NCI-H2081 treated with DMSO at 0.1 percent for 48 hours (cell line): ENCODE data around the gene DDX10.

Experiments
- DNase-seq: peaks from one replicate; lab custom pipeline; 2025; lab: John Stamatoyannopoulos, UW

DDX10 gene

DNA sequence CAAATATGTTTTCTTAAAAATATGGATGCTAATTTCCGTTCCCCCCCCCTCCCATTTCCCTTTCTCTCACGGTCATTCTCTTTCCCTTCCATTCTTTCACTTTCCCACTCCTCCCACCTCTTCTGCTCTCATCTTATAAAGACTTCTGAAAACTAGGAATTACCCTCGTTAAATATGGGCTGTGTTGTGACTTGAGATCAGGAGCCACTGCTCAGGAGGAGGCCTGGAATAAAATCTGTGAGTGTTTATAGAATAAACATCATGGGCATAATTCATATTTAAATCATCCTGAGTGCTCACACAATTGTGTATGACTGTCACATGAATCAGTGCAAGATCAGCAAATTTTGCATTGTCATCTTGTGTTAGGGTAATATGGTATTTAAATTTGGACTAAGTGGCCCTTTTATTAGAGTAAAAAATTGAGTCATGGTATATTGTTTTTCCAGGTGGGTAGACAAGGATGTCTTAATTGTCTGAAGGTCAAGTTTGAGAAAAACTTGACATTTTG lies 208.0 kb downstream of the DDX10 start:
- no peak for DNase-seq

DNA sequence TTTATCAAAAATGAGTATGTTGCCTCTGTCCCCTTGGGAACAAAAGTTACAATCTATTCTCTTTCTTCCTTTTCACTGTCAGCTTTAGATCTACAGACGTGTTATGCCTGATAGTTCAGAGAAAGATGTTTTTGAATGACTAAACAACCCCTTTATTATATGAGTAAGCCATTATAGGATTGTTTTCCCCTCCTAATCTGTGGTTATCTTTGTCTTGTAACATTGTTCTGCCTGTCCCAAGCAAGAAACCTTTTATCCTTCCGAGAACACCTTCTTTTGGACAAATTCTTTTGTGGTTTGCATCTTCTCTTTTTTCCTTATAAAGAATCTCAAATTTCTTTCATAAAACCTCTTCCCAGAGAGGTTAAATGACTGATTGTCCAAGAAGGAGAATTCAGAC lies 208.4 kb downstream of the DDX10 start:
- DNase-seq = no peak

- DNase-seq = no peak
These were observed 209.1 kb downstream of the DDX10 start for GRCh38 chr11:108873941-108874340.

DNA sequence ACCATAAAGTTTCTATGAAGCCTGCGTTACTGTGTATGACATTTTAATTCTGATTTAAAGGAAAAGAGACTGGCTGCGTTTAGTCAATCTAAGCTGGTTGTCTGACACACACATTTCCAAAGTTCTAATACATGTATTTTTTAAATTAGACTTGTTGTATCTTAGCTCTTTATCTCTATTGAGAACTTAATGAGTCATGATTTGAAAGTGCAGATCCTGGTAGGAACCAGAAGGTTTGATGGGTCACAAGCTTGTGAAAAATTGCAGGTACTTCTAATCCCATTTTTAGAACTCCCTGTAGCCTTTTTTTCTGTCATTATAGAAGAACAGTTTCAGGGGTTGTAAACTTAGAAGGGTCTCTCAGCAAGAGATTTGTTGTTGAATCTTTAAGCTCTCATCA lies 210.3 kb downstream of the DDX10 start:
- no peak for DNase-seq

- no peak for DNase-seq
These were observed 212.3 kb downstream of the DDX10 start for GRCh38 chr11:108877178-108877577.

DNA sequence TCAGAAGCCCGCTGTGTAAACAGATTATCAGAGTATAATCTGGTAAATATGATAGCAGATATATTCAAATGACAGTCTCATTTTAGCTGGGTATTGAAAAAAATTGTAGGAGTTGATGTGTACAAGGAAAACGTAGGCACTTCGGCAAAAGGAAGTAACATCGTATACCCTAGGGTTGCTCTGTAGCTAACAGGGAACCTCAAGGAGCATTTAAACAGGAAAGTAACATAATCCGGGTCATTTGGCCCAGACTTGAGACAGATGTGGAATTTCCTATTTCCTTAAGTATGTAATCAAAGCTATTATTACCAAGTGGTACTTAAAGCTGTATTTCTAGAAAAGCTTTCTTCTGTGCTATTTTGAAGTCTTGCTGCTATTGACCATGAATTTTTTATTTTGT lies 215.6 kb downstream of the DDX10 start:
- no peak for DNase-seq

DNA sequence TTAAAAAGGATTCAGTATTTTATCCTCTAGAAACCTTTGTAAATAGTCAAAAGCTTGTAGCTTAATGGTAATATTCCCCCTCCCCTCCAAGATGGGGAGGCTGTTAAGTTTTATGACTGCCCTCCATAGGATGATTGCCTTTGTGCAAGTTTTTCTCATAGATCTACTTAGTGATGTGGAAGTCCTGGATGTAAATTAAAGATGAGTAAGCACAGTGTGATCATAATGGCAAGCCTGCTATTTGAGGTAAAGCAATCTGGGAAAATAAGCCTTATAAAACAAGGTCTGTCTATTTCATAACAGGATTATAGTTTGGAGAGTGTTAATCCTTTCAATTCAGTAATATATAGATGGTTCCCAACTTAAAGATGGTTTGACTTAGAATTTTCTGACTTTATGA lies 216.3 kb downstream of the DDX10 start:
- no peak for DNase-seq

DNA sequence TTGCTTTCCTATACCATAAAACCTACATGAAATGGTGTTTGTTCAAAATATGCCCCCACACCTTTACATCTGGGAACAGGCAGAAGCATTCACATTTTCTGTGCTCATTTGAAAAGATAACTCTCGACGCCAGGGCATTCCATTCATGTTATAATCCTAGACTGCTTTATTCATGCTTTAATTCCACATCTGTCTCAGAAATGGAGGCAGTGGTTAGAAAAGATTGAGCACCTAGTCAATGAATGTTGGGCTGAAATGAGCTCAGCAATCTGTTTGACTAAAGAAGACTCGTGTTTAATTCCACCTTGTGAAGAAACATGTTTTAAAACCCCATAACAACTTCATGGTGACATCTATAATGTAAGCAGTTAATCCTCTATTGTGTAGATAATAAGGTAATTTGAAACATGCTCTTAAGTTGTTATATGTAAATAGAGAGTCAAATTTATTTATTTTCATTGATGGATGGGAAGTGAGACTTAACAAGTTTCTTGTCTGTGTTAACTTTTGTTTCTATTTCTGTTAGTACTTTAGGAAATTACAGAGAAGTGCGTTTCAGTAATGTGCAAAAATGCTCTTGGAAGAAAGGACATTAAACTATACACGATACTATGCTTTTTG lies 217.5 kb downstream of the DDX10 start:
- no peak for DNase-seq

DNA sequence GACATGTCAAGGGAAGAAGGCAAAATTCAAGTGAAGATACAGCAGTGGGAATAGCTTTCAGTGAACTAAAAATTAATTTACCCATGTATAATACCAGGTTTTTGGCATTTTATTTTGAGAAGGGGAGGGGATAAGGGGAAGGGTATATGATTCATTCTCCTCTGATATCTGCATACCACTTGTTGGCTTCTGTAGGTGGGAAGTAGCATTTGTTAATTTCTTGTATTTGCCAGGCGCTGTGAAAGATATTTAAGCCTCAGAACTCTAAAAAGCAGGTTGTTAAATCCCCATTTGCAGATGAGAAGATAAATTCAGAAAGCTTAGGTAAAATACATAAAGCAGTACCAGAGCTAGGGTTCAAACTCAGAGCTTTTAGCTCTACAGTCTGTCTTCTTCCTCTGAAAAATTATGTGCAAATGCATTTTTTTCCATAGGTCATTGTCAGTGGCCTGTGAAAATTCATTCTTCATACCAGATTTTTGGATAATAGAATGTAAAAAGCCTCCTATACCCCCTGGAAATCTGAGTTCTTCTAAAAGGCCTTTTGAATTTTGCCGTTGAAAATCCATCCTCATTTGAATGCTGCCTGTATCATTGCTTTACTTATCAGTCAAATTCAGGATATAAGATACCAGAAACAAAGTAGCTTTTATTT lies 221.3 kb downstream of the DDX10 start:
- no peak for DNase-seq

DNA sequence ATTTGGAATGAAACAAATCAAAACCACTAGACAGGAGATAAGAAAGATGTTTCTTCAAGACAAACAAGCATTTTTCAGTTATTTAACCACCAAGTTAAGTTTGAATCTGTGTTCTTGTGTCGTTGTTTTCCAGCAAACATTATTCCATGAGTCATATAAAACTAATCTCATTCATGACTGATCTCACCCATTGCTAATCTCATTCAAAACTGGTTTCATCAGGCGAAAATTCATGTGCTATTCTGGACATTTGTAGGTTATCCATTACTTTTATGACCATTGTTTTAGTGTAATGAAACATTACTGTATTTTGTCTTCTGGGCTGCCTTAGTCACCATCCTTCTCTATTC lies 221.8 kb downstream of the DDX10 start:
- DNase-seq = no peak

DNA sequence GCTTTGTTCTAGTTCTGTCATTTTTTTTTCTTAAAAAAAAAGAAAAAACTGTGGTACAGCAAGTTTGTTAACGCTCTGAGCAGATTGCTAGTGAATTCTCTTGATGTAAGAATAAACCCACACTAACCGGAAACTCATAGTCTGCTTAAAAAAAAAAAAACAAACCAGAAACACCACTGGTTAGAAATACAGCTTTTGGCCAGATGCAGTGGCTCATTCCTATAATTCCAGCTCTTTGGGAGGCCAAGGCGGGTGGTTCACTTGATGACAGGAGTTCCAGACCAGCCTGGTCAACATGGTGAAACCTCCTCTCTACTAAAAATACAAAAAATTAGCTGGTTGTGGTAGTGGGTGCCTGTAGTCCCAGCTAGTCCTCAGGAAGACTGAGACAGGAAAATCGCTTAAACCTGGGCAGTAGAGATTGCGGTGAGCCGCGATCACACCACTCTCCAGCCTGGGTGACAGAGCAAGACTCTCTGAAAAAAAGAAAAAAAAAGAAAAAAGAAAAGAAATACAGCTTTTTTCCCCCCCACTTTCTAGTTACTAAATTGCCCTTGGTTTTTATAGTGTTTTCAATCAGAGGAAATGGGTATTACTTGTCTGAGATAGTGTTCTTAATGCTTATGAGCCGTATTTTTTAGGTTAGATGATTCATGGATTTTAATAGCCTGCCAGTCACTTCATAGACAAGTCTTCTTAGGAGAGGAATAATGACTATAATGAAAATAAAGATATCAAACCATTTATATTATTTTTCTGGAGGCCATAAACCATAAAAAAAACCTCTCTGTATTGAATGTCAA lies 222.8 kb downstream of the DDX10 start:
- DNase-seq = no peak

- DNase-seq = no peak
These were observed 225.7 kb downstream of the DDX10 start for GRCh38 chr11:108890482-108891105.

GRCh38 chr11:108891143-108891542 lies 226.3 kb downstream of the DDX10 start:
- no peak for DNase-seq

DNA sequence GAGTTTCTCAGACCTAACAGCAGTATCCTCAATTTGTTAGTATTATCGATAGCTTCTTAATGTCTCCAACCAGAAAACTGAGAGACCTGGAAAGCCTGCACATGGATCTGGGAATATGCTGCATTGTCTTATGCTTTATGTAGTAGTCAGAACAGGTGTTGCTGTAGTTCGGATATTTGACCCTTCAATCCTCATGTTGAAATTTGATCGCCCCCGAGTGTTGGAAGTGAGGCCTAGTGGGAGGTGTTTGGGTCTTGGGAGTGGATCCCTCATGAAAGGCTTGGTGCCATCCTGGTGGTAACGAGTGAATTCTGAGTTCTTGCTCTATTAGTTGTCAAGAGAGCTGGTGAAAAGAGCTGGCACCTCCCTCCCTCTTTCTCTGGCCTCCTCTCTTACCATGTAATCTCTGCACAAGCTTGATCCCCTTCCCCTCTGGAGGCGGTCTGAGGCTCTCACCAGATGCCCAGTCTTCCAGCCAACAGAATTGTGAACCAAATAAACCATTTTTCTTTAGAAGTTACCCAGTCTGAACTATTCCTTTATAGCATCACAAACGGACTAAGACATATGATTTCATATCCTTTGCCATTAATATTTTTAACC lies 227.1 kb downstream of the DDX10 start:
- no peak for DNase-seq

DNA sequence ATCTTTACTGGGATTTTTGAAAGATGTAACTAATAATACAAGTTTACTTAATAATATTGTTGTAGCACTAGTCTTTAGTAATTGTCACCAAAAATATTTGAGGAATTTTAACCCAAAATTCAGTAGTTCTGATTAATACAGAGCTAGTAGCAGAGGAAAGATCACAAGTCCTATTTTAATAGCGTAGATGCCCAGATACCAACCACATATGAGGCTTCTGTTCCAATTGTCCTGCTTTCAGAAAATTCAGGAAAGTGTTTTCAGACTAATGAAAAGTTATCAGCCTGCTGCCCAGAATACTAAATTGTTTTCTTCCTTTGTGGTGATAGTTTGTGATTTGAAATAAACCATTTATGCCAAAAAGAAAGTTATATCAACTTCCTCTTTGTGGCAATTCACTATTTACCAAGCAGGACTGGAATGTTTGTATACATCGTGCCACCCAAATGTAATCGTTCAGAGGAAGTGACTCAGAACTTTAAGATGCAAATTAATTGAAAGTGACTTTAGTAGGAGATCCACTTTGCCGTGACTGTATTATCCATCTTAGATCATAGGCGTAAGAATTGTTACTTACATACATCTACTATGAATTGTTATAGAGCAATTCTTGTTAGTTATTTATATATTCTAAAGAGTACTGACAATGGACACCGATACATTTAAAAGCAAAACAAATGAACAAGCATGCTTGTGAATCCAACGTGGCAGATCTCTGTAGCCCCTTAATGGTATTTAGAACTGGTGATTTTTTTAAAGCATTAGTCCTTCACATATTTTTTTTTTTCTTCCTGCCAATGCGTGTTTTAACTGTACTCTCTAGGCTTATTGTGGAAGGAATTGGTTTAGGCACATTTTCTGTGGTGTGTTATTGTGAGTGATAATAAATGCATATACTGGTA lies 231.0 kb downstream of the DDX10 start:
- no peak for DNase-seq

GRCh38 chr11:108897071-108897481 lies 232.2 kb downstream of the DDX10 start:
- no peak for DNase-seq

GRCh38 chr11:108897916-108898315 lies 233.0 kb downstream of the DDX10 start:
- no peak for DNase-seq

- DNase-seq = no peak
These were observed 236.5 kb downstream of the DDX10 start for GRCh38 chr11:108901359-108901758.

DNA sequence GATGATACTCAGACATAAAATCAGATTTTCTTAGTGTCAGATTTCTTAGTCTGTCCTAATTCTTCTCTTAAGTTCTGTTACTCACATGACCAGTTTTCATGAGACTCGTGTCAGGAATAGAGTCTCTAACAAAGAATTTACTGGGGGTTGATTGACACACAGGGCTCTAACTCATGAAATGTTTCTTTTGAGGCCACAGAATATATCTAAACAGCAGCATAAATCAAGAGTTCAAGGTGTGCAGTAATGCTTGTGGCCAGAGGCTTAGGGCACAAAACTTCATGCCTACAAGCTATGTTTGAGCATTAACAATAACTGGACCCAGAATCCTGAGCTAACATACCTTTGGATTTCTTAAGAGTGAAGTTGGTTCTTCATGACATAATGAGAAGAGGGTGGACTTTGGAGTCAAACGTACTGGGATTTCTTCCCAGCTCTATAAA lies 237.2 kb downstream of the DDX10 start:
- DNase-seq = no peak

DNA sequence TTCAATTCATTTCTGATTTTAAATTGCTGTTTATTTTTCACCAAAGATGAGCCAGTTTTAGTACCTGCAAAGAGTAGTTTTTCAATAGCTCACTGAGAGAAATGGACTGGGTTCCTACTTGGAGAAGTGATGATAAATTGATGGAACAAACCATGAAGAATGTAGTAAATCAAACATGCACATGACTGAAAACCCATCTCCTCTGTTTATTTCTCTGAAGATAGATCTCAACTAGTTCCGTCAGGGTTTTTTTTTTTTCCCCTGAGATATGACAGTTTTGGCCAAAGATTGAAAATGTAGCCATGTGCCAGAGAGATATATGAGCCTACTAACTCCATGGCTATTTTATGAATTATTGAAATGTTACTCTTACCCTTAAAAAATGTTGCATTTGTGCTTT lies 239.6 kb downstream of the DDX10 start:
- DNase-seq = no peak

DNA sequence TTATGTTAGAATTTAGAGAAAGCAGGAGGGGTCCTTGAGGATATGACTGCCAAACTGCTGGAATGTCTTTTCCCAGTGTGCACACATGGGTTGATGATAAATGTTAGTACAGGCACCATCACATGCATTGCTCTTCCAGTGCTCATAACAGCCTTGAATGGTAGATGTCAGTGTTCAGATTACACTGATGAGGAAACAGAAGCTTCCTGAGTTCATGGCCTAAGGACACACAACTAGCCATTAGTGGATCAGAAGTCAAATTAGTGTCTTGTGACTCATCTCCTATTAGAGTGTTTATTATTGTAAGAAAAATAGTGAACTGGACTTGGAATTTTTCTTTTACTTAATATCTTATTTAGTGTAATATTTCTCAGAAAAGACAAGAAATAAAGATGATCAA lies 241.5 kb downstream of the DDX10 start:
- no peak for DNase-seq
